Limb (tissue), 2 donors: ENCODE data around the gene TRPM4.
"Not testable (repeated sequence)": the region's sequence is repeated elsewhere in the genome, so short reads cannot be mapped to it uniquely, and the experiment has no call there.

ENCODE experiments used
- DNase-seq, 2 donors: peaks; one replicate each; pipeline ENCODE4 v3.0.0-alpha.2; 2016; ENCODE audit errors: extremely low spot score in 2 of 2

Gene TRPM4

DNA sequence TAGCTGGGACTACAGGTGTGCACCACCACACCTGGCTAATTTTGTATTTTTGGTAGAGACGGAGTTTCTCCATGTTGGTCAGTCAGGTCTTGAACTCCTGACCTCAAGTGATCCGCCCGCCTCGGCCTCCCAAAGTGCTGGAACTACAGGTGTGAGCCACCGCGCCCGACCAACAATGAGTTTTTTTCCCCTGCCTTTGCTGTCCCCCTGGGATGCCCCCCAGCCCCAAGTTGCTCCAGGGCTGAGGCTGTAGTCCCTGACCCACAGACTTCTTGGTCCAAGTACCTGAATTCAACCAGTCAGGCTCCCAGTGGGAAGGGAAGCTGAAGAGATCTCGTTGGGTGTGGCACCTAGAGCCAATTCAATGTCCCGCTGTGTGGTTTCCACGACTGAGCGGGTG lies 66.8 kb downstream of the TRPM4 start:
- not testable (repeated sequence) for DNase-seq

DNA sequence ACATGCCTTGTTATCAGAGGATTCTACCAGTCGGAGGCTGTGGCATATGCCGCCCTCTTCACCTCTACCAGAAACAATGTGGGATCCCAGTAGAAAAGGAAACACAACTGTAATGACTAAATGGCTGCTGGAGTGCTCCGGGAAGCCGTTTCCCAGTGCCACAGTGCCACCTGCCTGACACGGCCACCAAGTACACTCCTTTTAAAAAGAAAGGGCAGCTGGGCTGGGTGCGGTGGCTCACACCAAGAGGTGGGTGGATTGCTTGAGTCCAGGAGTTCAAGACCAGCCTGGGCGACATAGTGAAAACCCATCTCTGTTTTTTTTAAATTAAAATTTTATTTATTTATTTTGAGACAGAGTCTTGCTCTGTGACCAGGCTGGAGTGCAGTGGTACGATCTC lies 67.3 kb downstream of the TRPM4 start:
- DNase-seq = peak in 1 of 2 donors; percentile 55

DNA sequence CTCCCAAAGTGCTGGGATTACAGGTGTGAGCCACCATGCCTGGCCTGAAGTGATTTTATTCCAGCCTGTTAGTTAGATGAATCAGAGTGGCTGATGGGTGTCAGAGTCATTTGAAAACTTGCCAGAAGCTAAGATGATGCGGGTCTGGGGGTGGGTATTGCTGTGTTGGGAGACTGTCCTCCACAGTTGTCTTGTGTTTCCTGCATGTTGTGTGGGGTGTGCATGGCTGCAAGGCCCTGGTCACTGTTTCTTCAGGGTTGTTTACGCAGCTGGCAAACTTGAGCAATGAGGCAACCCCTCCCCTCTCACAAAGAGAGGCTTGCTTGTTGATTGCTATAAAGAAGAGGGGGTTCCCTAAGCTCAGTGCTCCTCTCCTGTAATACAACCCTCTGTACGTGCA lies 71.8 kb downstream of the TRPM4 start:
- DNase-seq = no peak

DNA sequence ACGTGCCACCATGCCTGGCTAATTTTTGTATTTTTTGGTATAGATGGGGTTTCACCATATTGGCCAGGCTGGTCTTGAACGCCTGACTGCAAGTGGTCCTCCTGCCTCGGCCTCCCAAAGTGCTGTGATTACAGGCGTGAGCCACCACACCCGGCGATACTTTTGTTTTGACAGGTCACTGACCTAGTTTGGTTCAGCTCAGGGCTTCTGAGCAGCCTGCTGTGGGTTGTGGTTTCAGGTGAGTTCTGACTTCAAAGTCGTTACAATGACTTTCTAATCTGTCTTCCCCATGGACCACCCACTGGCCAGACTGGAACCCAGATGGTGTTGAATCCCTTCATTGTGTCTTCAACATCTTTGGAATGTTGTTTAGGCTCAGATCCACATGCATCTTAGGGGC lies 73.8 kb downstream of the TRPM4 start:
- DNase-seq = no peak

DNA sequence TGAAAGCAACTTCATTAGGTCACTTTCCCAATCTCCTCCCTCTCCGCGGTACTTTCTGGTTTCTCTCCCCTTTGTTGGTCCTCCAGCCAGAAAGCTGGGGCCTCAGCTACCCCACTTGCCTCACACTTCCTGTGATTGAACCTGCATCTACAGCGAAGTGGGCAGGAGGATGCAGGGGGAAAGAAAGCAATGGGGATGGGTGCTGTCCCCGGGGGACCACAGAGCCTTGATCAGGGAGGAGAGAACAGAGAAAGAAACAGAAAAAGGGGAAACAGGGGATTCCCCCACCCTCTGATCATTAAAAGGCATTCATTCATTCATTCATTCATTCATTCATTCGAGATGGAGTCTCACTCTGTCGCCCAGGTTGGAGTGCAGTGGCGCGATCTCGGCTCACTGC lies 74.2 kb downstream of the TRPM4 start:
- DNase-seq = no peak

DNA sequence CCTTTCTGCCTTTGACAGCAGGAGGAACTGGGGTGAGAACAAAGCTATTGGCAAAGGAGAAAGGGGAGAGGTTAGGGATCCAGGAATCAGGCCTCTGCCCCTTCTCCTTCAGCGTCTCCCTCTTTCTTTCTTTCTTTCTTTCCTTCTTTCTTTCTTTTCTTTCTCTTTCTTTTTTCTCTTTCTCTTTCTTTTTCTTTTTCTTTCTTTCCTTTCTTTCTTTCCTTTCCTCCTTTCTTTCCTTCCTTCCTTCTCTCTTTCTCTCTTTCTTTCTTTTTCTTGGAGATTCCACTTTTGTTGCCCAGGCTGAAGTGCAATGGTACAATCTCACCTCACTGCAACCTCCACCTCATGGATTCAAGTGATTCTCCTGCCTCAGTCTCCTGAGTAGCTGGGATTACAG lies 75.6 kb downstream of the TRPM4 start:
- DNase-seq = no peak

DNA sequence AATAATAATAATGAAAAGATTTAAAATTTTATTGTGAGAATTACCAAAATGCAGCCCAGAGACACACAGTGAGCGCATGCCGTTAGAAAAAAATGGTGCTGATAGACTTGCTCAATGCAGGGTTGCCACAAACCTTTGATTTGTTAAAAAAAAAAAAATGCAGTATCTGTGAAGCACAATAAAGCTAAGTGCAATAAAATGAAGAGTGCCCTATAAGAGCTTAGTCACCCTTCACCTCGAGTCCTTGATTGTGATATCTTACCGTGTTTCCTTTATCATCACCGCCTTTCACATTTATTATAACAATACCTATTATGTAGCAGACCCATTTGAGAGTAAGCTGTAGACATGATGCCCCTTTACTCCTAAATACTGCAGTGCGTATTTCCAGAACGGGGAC lies 84.2 kb downstream of the TRPM4 start:
- DNase-seq = no peak

DNA sequence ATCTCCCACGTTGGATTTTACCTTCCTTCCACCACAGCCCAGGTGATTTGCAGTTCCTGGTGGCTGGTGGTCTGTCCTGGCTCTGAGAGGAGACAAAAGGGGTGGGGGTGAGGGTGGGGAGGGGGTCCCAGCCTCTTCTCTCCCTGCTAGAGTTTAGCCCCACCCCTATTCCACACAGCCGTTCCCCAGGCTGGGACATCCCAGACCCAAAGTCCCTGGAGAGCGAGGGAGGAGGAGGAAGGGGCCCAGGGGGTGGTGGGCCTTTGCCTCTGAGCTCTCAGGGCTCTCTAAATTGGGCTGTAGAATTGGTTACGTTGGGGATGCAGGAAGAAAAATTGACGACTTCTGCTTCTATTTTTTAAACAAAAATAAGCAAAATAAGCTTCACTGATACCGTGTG lies 85.5 kb downstream of the TRPM4 start:
- DNase-seq = no peak

DNA sequence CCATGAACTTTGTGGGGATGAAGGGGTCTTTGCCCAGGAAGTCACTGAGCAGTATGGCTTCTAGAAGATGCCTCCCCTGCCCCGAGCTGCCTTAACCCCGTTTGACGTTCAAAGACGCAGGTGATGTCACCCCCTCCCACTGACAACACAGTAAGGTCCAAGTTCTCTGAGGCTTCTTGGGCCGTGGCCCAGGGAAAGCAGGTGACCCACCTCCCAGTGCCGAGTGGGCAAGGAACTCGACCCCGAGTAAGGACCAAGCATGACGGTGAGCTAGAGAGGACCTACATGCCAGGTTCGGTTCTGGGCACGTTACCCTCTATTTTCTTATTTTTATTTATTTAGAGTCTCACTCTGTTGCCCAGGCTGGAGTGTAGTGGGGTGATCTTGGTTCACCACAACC lies 86.1 kb downstream of the TRPM4 start:
- no peak for DNase-seq

DNA sequence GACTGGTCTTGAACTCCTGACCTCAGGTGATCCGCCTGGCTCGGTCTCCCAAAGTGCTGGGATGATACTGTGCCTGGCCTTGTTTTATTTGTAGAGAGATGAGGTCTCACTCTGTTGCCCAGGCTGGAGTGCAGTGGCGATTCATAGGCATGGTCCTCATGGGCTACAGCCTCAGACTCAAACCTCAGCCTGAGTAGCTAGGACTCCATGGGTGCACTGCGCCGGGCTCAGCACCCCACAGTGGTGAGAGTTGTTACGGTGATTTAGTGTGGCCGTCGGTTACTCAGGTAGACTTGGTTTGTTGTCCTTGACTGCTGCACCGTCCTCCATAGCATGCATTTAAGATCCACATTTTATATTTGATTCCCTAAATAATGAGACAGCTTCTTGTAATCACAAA lies 86.7 kb downstream of the TRPM4 start:
- no peak for DNase-seq

DNA sequence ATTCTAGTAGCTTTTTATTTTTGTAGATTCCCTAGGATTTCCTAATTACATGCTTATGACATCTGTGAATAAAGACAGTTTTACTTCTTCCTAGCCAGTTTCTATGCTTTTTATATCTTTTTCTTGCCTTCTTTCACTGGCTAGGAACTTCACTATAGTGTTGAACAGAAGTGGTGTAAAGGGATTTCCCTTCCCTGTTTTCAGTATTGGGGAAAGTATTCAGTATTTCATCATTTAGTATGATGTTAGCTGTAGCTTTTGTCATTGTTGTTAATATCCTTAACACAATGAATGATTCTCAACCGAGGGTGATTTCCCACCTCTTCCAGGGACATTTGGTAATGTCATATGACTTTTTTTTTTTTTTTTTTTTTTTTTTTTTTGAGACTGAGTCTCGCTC lies 90.1 kb downstream of the TRPM4 start:
- DNase-seq = no peak

DNA sequence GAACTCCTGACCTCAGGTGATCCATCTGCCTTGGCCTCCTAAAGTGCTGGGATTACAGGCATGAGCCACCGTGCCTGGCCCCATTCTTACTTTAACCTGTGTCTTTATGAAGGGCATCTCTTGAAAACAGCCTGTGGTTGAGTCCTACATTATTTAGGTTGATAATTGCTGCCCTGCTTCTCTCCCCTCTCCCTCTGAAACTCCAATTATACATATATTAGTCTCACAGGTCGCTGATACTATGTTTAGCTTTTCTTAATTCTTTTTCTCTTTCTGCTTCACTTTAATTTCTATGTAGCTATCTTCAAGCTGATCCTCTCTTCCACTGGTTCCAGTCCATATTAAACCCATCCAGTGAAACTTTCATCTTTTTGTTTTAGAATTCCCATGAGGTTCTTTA lies 92.3 kb downstream of the TRPM4 start:
- no peak for DNase-seq

DNA sequence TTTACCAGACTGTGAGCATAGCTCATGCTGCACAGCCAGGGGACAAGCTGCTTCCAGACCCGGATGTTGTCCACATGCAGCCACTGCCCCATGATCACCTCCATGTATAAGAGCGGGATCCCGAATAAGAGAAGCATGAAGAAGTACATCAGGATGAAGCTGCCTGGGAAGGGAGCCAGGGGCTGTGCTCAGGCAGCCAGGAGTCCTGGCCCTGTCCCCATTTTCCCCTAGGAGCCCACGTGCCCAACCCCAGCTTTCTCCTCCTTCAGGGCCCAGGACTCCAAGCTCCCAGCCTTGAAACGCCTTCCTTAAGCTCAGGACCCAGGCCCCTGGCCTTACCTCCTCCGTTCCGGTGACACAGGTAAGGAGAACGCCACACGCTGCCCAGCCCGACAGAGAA lies 98.1 kb downstream of the TRPM4 start:
- DNase-seq = no peak

DNA sequence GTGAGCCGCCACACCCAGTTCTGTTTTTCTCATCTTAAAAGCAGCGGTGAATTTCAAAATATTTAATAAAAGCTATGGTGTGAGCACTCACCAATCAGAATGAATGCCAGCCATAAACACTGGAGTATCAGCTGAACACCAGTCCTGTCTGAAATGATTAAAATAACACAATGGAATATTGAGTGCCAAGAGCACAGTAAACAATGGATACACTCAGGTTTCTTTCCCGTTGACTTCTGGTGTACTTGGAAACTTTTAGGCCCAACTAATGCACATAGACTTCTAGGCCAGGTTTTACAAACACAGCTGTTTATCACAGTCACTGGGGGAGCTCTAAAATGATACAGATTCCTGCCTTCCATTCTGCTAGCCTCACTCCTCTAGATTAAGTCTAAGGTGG lies 99.1 kb downstream of the TRPM4 start:
- no peak for DNase-seq
